Rectal smooth muscle tissue (tissue), 1 donor: ENCODE data around the gene BRI3.

ENCODE experiments used
- H3K27ac ChIP-seq: one replicate; pipeline ENCODE4 v1.7.0; 2013; ENCODE audit warnings: low read depth, low read length, inconsistent platforms
- H3K27me3 ChIP-seq: one replicate; pipeline ENCODE4 v1.7.0; 2013; ENCODE audit warnings: low read length; ENCODE audit not compliant: control insufficient read depth, insufficient read depth
- H3K36me3 ChIP-seq: one replicate; pipeline ENCODE4 v1.7.0; 2013; ENCODE audit warnings: low read length; ENCODE audit not compliant: control insufficient read depth, insufficient read depth
- H3K4me1 ChIP-seq: one replicate; pipeline ENCODE4 v1.7.0; 2013; ENCODE audit warnings: low read length; ENCODE audit not compliant: control insufficient read depth, insufficient read depth
- H3K4me3 ChIP-seq: one replicate; pipeline ENCODE4 v1.7.0; 2013; ENCODE audit warnings: low read length
- H3K9ac ChIP-seq: one replicate; pipeline ENCODE4 v1.7.0; 2013; ENCODE audit warnings: low read length

BRI3 gene

GRCh38 chr7:98284335-98285036 is 3.0 kb downstream of the BRI3 start:
- peak overlapping the region; percentile 57 for H3K27ac ChIP-seq
- H3K27me3 ChIP-seq: no peaks in the 10 kb centered on the region
- H3K4me3 ChIP-seq: peak overlapping the region; percentile 75
- peaks cover 7% of the 10 kb centered on the region for H3K36me3 ChIP-seq
- H3K9ac ChIP-seq: peak overlapping the region; percentile 14
- peaks cover 34% of the 10 kb centered on the region for H3K4me1 ChIP-seq

GRCh38 chr7:98285157-98286092 is 3.9 kb downstream of the BRI3 start:
- H3K27me3 ChIP-seq: no peaks in the 10 kb centered on the region
- H3K36me3 ChIP-seq: peaks cover 7% of the 10 kb centered on the region
- H3K4me3 ChIP-seq: peak overlapping the region; percentile 75
- H3K4me1 ChIP-seq: peaks cover 34% of the 10 kb centered on the region
- no peak overlapping the region for H3K9ac ChIP-seq
- H3K27ac ChIP-seq: peak overlapping the region; percentile 51

GRCh38 chr7:98286093-98286539 is 4.6 kb downstream of the BRI3 start:
- Histone ChIP-seq H3K4me1 (peaks cover 34% of the 10 kb centered on the region), H3K27ac (no peak overlapping the region), H3K27me3 (no peaks in the 10 kb centered on the region), H3K36me3 (peaks cover 8% of the 10 kb centered on the region), H3K9ac (no peak overlapping the region), H3K4me3 (peak overlapping the region; percentile 75)

- H3K4me3 ChIP-seq: no peak overlapping the region
- no peak overlapping the region for H3K9ac ChIP-seq
- H3K27ac ChIP-seq: no peak overlapping the region
- H3K4me1 ChIP-seq: peaks cover 34% of the 10 kb centered on the region
- peaks cover 13% of the 10 kb centered on the region for H3K36me3 ChIP-seq
- H3K27me3 ChIP-seq: no peaks in the 10 kb centered on the region
These were observed 5.4 kb downstream of the BRI3 start for GRCh38 chr7:98286701-98287485.

GRCh38 chr7:98287486-98287959 is 6.0 kb downstream of the BRI3 start:
- Histone ChIP-seq H3K4me1 (peaks cover 32% of the 10 kb centered on the region), H3K27ac (no peak overlapping the region), H3K36me3 (peaks cover 19% of the 10 kb centered on the region), H3K4me3 (no peak overlapping the region), H3K9ac (no peak overlapping the region), H3K27me3 (no peaks in the 10 kb centered on the region)

- Histone ChIP-seq H3K27ac (no peak overlapping the region), H3K4me1 (peaks cover 29% of the 10 kb centered on the region), H3K9ac (no peak overlapping the region), H3K36me3 (peaks cover 21% of the 10 kb centered on the region), H3K27me3 (no peaks in the 10 kb centered on the region), H3K4me3 (no peak overlapping the region)
These were observed 6.8 kb downstream of the BRI3 start for GRCh38 chr7:98288064-98288823.

GRCh38 chr7:98289333-98289875 is 7.9 kb downstream of the BRI3 start:
- H3K27me3 ChIP-seq: no peaks in the 10 kb centered on the region
- H3K4me1 ChIP-seq: peaks cover 23% of the 10 kb centered on the region
- no peak overlapping the region for H3K9ac ChIP-seq
- H3K4me3 ChIP-seq: no peak overlapping the region
- peaks cover 27% of the 10 kb centered on the region for H3K36me3 ChIP-seq
- no peak overlapping the region for H3K27ac ChIP-seq

GRCh38 chr7:98291717-98292116 is 10.2 kb downstream of the BRI3 start:
- Histone ChIP-seq H3K9ac (no peak overlapping the region), H3K27me3 (no peaks in the 10 kb centered on the region), H3K36me3 (peaks cover 31% of the 10 kb centered on the region), H3K27ac (no peak overlapping the region), H3K4me1 (peaks cover 1% of the 10 kb centered on the region), H3K4me3 (no peak overlapping the region)

GRCh38 chr7:98293265-98293664 is 11.8 kb downstream of the BRI3 start:
- no peak overlapping the region for H3K4me3 ChIP-seq
- H3K9ac ChIP-seq: no peak overlapping the region
- H3K4me1 ChIP-seq: no peaks in the 10 kb centered on the region
- peaks cover 28% of the 10 kb centered on the region for H3K36me3 ChIP-seq
- H3K27ac ChIP-seq: no peak overlapping the region
- no peaks in the 10 kb centered on the region for H3K27me3 ChIP-seq

- H3K4me3 ChIP-seq: no peak overlapping the region
- no peaks in the 10 kb centered on the region for H3K4me1 ChIP-seq
- peaks cover 28% of the 10 kb centered on the region for H3K36me3 ChIP-seq
- no peak overlapping the region for H3K27ac ChIP-seq
- no peak overlapping the region for H3K9ac ChIP-seq
- no peaks in the 10 kb centered on the region for H3K27me3 ChIP-seq
These were observed 12.3 kb downstream of the BRI3 start for GRCh38 chr7:98293746-98294145.

GRCh38 chr7:98294326-98294725 is 12.8 kb downstream of the BRI3 start:
- Histone ChIP-seq H3K9ac (no peak overlapping the region), H3K4me1 (no peaks in the 10 kb centered on the region), H3K4me3 (no peak overlapping the region), H3K27ac (no peak overlapping the region), H3K36me3 (peaks cover 26% of the 10 kb centered on the region), H3K27me3 (no peaks in the 10 kb centered on the region)
